IPS-18c (cell line): ENCODE data around the gene LARP4.
A peak's percentile ranks its signal among the peaks of the same experiment; 100 is the strongest.
"Not testable (repeated sequence)": the region's sequence is repeated elsewhere in the genome, so short reads cannot be mapped to it uniquely, and the experiment has no call there.

ENCODE experiments used
- H3K4me3 ChIP-seq: 2 replicates; pipeline ENCODE4 v1.7.0; 2013; ENCODE audit warnings: low read depth, mild to moderate bottlenecking, low read length, moderate library complexity; ENCODE audit not compliant: insufficient read depth
- H3K9me3 ChIP-seq: one replicate; pipeline ENCODE4 v1.6.1; 2013; ENCODE audit warnings: mild to moderate bottlenecking, low read length, moderate library complexity; ENCODE audit not compliant: control insufficient read depth, insufficient read depth

LARP4 gene

GRCh38 chr12:50400638-50401499, at the start of gene LARP4:
TSS of gene LARP4 (plus strand) at chr12:50400885. CDS start at chr12:50401011, 126 bp downstream.
- H3K9me3 ChIP-seq = no peaks in the 10 kb centered on the region
- peak within 1 kb of the TSS; percentile 95 for H3K4me3 ChIP-seq

- Histone ChIP-seq H3K9me3 (no peaks in the 10 kb centered on the region), H3K4me3 (no peak overlapping the region)
Observed at GRCh38 chr12:50351120-50352043, 49.3 kb upstream of the LARP4 start.

- Histone ChIP-seq H3K4me3 (no peak overlapping the region), H3K9me3 (no peaks in the 10 kb centered on the region)
Observed at GRCh38 chr12:50353404-50353803, 47.3 kb upstream of the LARP4 start.

- Histone ChIP-seq H3K9me3 (no peaks in the 10 kb centered on the region), H3K4me3 (no peak overlapping the region)
Observed at GRCh38 chr12:50353869-50354593, 46.7 kb upstream of the LARP4 start.

GRCh38 chr12:50354908-50355307, 45.8 kb upstream of the LARP4 start:
- no peaks in the 10 kb centered on the region for H3K9me3 ChIP-seq
- no peak overlapping the region for H3K4me3 ChIP-seq

GRCh38 chr12:50355365-50355764, 45.3 kb upstream of the LARP4 start:
- no peaks in the 10 kb centered on the region for H3K9me3 ChIP-seq

GRCh38 chr12:50362671-50363070, 38.0 kb upstream of the LARP4 start:
- H3K4me3 ChIP-seq = no peak overlapping the region
- no peaks in the 10 kb centered on the region for H3K9me3 ChIP-seq

More at GRCh38 chr12:50355365-50355764, 45.3 kb upstream of the LARP4 start:
- no peak overlapping the region for H3K4me3 ChIP-seq

- no peaks in the 10 kb centered on the region for H3K9me3 ChIP-seq
- no peak overlapping the region for H3K4me3 ChIP-seq
Observed at GRCh38 chr12:50363141-50363540, 37.5 kb upstream of the LARP4 start.

- H3K4me3 ChIP-seq = no peak overlapping the region
- H3K9me3 ChIP-seq = no peaks in the 10 kb centered on the region
Observed at GRCh38 chr12:50365709-50366406, 34.8 kb upstream of the LARP4 start.

- not testable (repeated sequence) for H3K4me3 ChIP-seq, H3K9me3 ChIP-seq
Observed at GRCh38 chr12:50370672-50371071, 30.0 kb upstream of the LARP4 start.

- Histone ChIP-seq H3K9me3 (no peaks in the 10 kb centered on the region), H3K4me3 (no peak overlapping the region)
Observed at GRCh38 chr12:50375802-50376201, 24.9 kb upstream of the LARP4 start.

GRCh38 chr12:50380761-50381325, 19.8 kb upstream of the LARP4 start:
- H3K4me3 ChIP-seq = no peak overlapping the region
- no peaks in the 10 kb centered on the region for H3K9me3 ChIP-seq

- Histone ChIP-seq H3K4me3 (no peak overlapping the region), H3K9me3 (no peaks in the 10 kb centered on the region)
Observed at GRCh38 chr12:50387487-50387886, 13.2 kb upstream of the LARP4 start.

GRCh38 chr12:50387972-50388478, 12.7 kb upstream of the LARP4 start:
- no peaks in the 10 kb centered on the region for H3K9me3 ChIP-seq
- no peak overlapping the region for H3K4me3 ChIP-seq

GRCh38 chr12:50388793-50389192, 11.9 kb upstream of the LARP4 start:
- H3K4me3 ChIP-seq, H3K9me3 ChIP-seq: not testable (repeated sequence)

- H3K9me3 ChIP-seq = no peaks in the 10 kb centered on the region
- no peak overlapping the region for H3K4me3 ChIP-seq
Observed at GRCh38 chr12:50390316-50390741, 10.4 kb upstream of the LARP4 start.
